NOMO-1 treated with dmso at 0.1 percent for 144 hours (cell line): ENCODE results near the gene FOXP1.

ENCODE experiments used
- DNase-seq: peaks from one replicate; lab custom pipeline; 2025; ENCODE audit not compliant: unreplicated experiment; lab: John Stamatoyannopoulos, UW

FOXP1 gene

DNA sequence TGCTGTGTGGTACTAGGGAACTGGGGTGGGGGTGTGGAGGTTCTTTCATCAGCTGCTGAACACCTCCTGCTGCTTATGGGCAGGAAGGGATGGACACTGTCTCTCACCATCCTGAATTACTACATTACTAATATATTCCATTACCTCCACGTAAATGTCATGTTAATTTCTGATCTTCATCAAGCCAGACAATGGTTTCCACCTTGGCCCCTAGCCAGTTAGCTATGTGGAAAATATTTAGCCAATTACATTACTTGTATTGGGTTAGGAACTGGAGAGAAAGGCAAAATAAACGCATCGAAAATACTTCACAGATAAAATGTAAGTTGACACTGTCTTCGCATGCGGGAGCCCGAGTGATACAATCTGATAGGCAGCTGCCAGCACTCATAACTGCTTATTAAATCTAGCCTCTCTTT is 95.1 kb downstream of the FOXP1 start:
- no peak for DNase-seq

DNA sequence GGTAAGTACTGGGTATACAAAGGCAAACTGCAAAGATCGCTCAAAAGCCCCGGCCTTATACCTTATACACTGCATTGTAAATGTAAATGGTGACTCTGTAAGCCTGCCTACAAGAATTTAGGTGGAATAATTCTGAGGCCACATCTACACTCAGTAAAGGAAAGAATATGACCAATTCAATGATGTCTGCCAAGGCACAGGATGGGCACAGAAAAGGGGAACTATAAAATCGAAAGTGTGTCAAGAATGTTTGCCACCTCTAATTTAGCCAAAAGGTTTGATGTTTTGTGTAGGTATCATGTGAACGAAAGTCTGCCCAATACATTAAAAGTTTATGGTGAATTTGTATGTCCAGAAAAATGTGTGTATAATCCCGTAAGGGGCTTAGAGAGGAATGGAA is 96.1 kb downstream of the FOXP1 start:
- DNase-seq: no peak

- no peak for DNase-seq
Measured at GRCh38 chr3:71486831-71487230, 96.7 kb downstream of the FOXP1 start.

DNA sequence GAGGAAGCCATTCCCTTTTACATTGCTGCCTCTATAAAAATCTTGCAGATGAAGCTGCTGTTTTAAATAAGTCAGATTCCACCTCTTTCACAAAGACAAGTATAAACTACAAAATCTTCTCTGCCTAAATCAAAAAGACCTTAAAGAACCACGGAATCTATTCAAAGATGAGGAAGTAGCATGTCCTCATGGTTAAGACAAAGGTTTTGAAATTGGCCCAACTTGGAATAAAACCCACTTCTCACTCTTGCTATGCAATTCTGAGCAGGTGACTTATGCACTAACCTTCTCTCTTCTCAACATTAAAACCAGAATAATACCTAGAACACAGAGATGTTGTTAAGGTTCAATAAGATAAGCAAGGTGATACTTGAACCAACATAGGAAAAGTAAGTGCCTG is 97.6 kb downstream of the FOXP1 start:
- DNase-seq: no peak

DNA sequence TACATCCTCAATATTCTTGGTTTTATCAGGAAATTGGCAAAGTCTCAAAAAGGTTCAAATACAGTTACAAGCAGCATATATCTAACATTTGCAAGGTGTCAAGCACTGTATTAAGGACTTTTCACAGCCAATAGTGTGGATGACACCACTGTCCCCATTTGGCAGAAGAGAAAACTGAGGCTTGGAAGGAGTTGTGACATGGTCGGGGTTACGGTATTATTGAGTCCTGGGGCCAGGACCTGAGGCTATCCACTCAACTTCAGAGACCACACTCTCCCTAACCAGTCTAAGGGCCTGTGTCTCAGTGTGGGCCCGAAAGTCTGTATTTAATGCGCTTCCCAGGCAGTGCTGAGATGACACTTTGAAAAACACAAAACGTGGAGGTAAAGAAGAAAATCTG is 99.1 kb downstream of the FOXP1 start:
- DNase-seq: no peak

DNA sequence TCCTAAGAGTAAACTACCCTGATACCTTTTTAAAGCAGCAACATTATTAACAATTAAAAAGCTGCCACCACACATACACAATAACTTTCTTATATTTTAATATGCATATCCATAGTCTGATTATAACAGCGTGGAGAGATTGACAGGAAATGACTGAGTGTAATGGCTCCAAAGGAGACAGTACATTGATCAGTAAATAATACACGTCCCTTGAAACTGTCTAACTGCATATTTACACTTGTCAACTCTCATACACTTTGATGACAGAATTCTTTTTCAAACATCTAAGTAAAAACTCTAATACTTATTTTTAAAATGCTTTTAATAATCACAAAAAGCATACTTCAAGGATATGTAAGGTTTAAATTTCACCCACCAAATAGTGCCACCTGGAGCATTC is 99.5 kb downstream of the FOXP1 start:
- no peak for DNase-seq

- DNase-seq: no peak
Measured at GRCh38 chr3:71482771-71483170, 100.8 kb downstream of the FOXP1 start.

- no peak for DNase-seq
Measured at GRCh38 chr3:71478568-71478967, 105.0 kb downstream of the FOXP1 start.

DNA sequence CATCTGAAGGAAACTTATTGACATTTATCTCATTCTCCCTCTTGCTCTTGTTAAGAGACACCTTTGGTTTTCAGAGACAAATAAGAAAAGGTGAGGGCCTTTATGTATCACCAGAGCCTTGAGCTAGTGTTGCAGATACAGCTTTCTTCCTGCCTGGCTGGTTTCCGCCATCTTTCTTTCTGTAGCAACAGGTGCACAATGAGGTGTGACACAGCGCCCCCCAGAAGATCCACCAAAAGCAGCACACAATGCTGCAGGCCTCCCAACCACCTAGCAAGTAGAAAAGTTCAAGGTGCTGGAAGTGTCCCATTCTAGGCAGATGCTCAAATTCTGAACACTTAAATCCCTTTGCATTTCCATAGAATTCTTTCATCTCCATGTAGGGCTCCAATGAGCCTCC is 106.6 kb downstream of the FOXP1 start:
- no peak for DNase-seq

DNA sequence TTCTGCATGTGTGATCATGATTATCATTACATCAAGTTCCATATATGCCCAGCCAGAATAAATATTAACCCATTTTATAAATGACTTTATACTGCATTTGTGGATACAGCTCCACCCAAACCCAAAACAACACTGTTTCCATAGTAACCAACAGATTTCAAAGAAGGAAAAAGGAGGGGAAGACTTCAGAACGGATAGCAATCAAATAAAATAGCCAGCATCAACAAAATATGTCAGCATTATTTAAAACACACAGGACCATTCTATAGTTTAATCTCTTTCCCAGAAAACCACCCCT is 114.4 kb downstream of the FOXP1 start:
- no peak for DNase-seq

DNA sequence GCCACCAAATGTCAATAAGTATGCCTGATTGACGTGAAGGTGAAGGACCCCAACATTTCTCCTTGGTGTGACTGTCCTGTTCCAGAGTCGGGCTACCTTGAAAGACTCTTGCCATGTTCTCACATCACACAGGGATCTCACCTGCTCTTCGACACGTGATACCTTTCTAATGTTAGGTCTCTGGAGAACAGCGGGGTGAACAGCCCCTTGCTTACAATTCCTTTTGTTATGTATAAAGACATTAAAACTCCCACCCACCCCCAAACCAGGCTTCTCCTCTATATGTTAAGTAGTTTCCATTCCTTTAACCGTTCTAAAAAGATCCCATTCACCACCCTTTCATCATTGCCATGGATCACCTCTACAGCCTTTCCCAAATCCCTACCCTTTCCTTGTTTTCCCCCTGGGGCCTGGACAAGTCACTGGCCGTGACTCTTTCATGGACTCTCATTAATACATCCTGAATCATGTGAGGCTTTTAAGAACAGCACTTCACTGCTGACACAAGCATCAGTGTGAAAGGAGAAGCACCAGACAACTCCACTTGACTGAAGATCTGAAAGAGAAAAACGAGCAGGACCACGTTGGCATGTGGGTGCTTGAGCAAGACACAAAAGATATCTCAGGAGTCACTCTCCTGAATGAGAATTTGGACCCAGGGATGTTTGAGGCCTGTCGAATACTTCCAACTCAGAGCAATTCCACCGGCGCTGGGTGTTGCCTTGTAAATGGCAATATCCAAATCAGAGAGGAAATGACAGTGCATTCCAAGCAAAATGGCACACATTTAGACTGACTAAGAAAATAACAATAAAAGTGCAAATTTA is 115.0 kb downstream of the FOXP1 start:
- no peak for DNase-seq

- DNase-seq: no peak
Measured at GRCh38 chr3:71466483-71466882, 117.0 kb downstream of the FOXP1 start.

- DNase-seq: no peak
Measured at GRCh38 chr3:71465371-71466036, 118.0 kb downstream of the FOXP1 start.

DNA sequence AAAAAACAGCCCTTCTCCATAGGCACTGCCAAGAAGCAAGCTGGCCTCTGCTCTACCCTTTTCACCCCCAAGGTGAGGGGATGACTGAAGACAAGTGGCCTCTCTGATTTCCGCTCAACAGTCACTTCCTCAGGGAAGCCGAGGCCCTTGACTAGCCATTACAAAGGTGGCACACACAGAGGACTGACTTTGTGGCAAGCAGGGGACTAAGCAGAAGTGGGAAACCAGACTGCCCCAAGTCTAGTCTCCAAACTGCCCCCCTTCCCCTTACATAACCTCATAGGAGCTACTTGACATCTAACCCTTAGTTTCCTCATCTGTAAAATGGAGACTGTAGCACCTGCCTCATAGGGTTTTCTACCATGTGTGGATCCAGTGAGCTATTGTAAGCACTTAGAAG is 118.9 kb downstream of the FOXP1 start:
- no peak for DNase-seq

GRCh38 chr3:71463617-71464016 is 119.9 kb downstream of the FOXP1 start:
- no peak for DNase-seq

GRCh38 chr3:71462586-71462985 is 120.9 kb downstream of the FOXP1 start:
- no peak for DNase-seq

- DNase-seq: no peak
Measured at GRCh38 chr3:71461749-71462483, 121.6 kb downstream of the FOXP1 start.

DNA sequence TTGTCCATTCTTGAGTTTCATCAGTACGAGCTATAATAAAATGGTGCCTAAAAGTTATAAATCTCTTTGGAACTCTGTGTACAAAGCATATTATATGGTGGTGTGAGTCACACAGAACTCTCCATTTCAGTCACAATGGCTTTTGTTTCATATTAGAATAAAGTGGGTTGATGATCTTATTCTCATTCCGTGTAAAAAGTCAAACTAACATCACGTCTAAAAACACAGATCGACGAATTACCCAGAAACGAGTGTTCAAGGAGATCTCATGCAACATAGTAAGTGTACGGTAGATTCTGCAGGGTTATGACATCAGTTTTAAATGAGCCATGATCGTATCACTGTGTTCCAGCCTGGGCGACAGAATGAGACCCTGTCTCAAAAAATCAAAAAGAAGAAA is 122.4 kb downstream of the FOXP1 start:
- no peak for DNase-seq

- DNase-seq: no peak
Measured at GRCh38 chr3:71458895-71459294, 124.6 kb downstream of the FOXP1 start.

GRCh38 chr3:71456826-71457225 is 126.7 kb downstream of the FOXP1 start:
- no peak for DNase-seq

GRCh38 chr3:71456156-71456555 is 127.4 kb downstream of the FOXP1 start:
- peak; percentile 45 for DNase-seq
